Stimulated activated CD8-positive, alpha-beta memory T cell treated with anti-CD3 and anti-CD28 coated beads, Interleukin-12 subunit alpha, Interleukin-12 subunit beta, amount 100 ng/mL, for 24 hours (primary cell): ENCODE data around the gene BLOC1S5.
A peak's percentile ranks its signal among the peaks of the same experiment; 100 is the strongest.

Experiments used
- DNase-seq: peaks from one replicate; pipeline ENCODE4 v3.0.0-alpha.2; 2020; ENCODE audit errors: extremely low read depth

The BLOC1S5 gene, protein sequence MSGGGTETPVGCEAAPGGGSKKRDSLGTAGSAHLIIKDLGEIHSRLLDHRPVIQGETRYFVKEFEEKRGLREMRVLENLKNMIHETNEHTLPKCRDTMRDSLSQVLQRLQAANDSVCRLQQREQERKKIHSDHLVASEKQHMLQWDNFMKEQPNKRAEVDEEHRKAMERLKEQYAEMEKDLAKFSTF

DNA sequence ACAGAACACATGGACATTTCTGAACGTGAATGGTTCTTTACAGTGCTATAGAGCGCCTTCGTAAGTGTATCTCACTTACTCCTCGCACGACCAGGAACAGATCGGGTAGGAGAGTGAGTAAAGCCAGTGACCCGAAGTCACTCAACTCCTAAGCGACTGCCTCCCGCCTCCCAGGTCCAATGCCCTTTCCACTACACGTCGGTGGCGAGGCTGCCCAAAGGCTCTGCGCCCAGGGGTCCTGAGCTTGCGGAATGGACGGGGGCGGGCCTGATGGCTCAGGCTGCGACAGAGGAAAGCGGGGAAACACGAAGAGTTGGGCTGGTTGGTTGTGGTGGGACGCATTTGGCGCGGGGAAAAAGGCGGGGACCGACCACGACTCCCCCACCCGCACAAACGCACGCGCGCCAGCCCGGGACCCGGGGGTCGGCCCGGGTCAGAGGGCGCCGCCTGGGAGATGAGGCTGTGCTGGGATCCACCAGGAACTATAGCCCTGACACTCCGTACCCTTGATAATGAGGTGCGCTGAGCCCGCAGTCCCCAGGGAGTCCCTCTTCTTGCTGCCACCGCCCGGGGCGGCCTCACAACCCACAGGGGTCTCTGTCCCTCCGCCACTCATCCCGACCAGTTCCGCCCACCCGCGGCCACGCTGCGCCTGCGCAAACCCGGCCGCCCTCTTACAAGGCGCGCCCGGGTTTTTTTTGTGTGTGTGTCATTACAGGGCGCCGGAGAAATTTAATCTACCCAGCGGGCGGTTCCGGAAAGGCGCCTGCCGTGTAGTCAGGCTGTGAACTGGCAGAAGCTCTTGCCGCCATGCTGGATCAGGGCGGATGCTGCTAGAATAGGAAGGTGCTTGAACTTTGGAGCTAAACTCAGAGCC lies at the start of gene BLOC1S5:
Gene BLOC1S5, minus strand, starts transcription at position 629 of the 877 bp plus-strand sequence. Its CDS starts 13 bp downstream, at position 616.
- peak; percentile 96 for DNase-seq

- DNase-seq, result no peak
These were observed 49.0 kb upstream of the BLOC1S5 start for GRCh38 chr6:8113131-8113654.

DNA sequence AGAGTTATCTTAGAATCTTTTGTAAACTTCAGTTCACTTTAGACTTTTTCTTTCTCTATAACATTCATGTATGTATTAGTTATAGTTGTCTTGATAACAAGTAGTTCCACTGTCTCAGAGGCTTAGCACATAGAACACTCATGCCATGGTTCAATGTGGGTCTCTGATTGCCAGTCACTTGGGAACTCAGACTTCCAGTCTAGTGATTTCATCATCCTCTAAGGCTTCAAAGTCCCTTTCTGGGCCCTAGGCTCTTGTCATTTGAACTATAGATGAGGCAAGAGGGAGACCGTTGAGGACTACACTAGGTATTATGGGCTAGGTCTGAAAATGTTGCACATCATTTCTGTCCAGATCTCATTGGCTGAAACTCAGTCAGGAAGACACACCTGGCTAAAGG lies 46.5 kb upstream of the BLOC1S5 start:
- DNase-seq, result no peak

GRCh38 chr6:8110117-8110721 lies 46.0 kb upstream of the BLOC1S5 start:
- no peak for DNase-seq

- no peak for DNase-seq
These were observed 44.8 kb upstream of the BLOC1S5 start for GRCh38 chr6:8108759-8109539.

- DNase-seq, result no peak
These were observed 44.0 kb upstream of the BLOC1S5 start for GRCh38 chr6:8108031-8108660.

- DNase-seq, result no peak
These were observed 41.6 kb upstream of the BLOC1S5 start for GRCh38 chr6:8105791-8106190.

DNA sequence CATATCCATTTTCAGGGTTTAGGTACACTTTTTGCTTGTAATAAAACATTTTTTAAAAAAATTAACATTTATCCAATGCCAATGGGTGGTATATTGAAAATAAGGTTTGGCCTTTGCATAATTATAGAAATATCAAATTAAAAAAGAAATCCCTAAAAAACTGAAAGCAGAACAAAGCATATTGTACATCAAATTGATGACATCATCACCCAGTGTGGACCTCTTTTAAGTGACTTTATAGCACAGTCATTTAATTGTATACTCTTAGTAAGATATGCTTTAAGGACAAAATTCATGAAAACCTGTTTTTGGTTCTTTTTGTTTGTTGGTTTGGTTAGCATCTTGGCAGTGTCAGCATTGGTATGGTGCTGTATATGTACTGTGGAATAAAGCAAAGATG lies 39.5 kb upstream of the BLOC1S5 start:
- no peak for DNase-seq

DNA sequence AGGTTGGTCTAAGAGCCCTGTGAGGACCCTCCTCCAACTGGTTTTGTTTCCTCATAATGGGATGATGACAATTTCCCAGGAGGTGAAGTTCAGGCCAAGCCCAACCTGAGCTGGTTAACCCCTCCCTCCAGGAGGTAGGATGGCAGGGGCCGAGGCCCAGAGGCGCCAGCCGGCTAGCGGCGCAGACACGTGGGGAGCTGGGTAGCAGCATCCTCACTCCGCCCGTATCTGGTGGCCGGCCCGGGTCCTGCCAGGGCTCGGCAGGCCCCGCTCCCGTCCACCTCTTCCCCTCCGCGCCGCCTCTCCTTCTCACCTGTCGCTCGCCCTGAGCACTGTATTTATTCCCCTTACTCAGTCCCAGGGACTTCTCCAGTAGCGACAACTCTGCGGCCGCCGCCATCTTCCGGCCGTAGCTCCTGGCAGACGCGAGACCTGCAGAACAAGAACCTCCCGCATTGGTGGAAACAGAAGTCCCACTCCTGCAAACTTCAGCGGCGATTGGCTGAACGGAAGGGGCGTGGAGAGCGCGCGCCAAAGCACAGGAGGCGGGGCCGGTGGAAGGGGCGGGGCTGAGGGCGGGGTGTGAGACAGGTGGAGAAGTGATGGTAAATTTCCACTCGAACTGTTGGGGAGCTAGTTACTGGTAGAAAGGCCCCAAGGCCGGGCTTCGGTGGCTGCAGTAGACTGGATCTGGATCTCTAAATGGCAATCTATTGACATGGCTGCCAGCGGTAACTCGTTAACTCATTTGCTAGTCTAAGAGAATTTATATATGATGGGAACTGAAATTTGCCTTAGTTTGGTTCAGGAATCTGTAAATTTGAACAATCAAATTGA lies 38.2 kb upstream of the BLOC1S5 start, which contains the start of gene EEF1E1:
Gene EEF1E1, minus strand, starts transcription at position 427 of the 837 bp plus-strand sequence. Its CDS starts 27 bp downstream, at position 400.
- DNase-seq, result peak; percentile 94

GRCh38 chr6:8100159-8100854 lies 36.1 kb upstream of the BLOC1S5 start:
- DNase-seq, result no peak

- no peak for DNase-seq
These were observed 26.5 kb upstream of the BLOC1S5 start for GRCh38 chr6:8090650-8091049.

- DNase-seq, result no peak
These were observed 24.7 kb upstream of the BLOC1S5 start for GRCh38 chr6:8088886-8089285.

DNA sequence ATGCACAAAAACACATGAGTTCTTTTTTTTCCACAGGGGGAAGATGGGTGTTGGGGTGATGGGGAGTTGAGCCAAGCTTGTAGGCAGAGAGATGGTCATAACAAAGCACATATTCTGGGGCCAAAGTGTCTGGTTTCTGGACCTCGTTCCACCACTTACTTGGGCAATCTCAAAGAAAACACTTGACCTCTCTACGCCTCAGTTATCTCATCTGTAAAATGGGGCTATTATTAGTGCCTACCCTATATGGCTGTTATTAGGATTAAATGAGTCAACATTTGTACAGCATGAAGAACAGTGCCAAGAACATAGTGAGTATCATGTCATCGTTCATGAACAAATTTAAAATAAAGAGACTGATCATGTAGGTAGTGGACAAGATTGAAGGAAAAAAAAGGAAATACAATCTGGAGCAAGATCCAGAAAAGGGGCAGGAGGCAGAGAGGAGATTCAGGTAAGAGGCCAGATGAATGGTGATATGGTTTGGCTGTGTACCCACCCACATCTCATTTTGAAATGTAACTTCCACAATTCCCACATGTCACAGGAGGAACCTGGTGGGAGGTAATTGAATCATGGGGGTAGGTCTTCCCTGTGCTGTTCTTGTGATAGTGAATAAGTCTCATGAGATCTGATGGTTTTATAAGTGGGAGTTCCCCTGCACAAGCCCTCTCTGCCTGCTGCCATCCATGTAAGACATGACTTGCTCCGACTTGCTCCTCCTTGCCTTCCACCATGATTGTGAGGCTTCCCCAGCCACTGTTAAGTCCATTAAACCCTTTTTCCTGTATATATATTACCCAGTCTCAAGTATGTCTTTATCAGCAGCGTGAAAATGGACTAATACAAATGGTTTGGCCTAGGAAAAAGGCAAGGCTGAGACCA lies 23.9 kb upstream of the BLOC1S5 start:
- no peak for DNase-seq

DNA sequence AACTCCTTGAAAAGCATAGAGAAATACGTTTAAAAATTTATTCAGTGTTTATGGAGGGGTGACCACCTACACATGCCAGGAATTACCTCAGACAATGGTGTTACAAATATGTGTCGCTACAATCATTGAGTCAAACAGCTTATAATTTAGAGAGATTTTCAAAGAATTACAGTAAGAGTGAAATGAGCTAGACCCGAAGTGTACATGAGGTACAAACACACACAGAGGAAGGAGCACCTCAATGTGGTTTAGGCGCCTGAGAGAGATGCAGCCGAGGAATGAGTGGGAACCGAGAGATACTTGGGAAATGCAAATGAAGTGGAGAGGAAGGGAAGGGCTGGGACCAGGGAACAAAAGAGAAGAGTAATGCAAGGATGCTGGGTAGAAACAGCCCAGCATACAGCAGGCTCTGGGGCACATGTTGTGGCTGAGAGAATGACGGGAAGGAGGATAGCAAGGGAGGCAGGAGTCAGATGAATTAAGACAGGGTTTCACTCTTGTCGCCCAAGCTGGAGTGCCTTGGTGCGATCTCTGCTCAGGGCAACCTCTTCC lies 22.6 kb upstream of the BLOC1S5 start:
- no peak for DNase-seq

DNA sequence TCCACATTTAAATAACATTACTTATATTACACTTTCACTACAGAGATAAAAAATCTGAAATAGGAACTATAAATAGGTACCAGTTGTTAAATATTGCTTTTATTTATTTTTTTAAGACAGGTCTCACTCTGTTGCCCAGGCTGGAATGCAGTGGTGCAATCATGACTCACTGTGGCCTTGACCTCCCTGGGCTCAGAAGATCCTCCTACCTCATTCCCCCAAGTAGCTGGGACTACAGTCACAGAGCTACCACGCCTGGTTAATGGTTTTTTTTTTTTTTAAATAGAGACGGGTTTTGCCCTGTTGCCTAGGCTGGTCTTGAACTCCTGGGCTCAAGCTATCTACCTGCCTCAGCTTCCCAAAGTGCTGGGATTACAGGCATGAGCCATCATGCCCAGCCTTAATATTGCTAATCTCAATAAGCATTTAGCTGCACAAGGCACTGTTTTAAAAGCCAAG lies 20.9 kb upstream of the BLOC1S5 start:
- DNase-seq, result no peak

GRCh38 chr6:8084586-8084985 lies 20.4 kb upstream of the BLOC1S5 start:
- no peak for DNase-seq

- no peak for DNase-seq
These were observed 19.0 kb upstream of the BLOC1S5 start for GRCh38 chr6:8082954-8083858.
